Measurements from ENCODE around the gene NEUROD2.

The NEUROD2 gene

GRCh38 chr17:39618956-39619785, 11.5 kb upstream of the NEUROD2 start:
- FAIRE-seq (no peak), DNase-seq (ENCODE audit: low spot score) (no peak)

GRCh38 chr17:39618246-39618913, 10.7 kb upstream of the NEUROD2 start:
- DNase-seq (ENCODE audit: low spot score) (no peak), FAIRE-seq (no peak)

GRCh38 chr17:39617446-39618245, 9.9 kb upstream of the NEUROD2 start:
- no peak for FAIRE-seq
- DNase-seq (ENCODE audit: low spot score) = peak; percentile 51

GRCh38 chr17:39617100-39617445, 9.4 kb upstream of the NEUROD2 start:
- FAIRE-seq (no peak), DNase-seq (ENCODE audit: low spot score) (no peak)

GRCh38 chr17:39615434-39615833, 7.7 kb upstream of the NEUROD2 start:
- no peak for FAIRE-seq
- DNase-seq (ENCODE audit: low spot score) = no peak

GRCh38 chr17:39614545-39615157, 6.9 kb upstream of the NEUROD2 start:
- no peak for FAIRE-seq

GRCh38 chr17:39612935-39613464, 5.3 kb upstream of the NEUROD2 start:
- FAIRE-seq = no peak
- DNase-seq (ENCODE audit: low spot score) = no peak

More at GRCh38 chr17:39614545-39615157, 6.9 kb upstream of the NEUROD2 start:
- DNase-seq (ENCODE audit: low spot score) = no peak

GRCh38 chr17:39612291-39612894, 4.7 kb upstream of the NEUROD2 start:
- DNase-seq (ENCODE audit: low spot score) = no peak
- no peak for FAIRE-seq

GRCh38 chr17:39611401-39612112, 3.8 kb upstream of the NEUROD2 start:
- FAIRE-seq = no peak
- DNase-seq (ENCODE audit: low spot score) = no peak

GRCh38 chr17:39609416-39610025, 1.8 kb upstream of the NEUROD2 start:
- FAIRE-seq = no peak
- no peak for DNase-seq (ENCODE audit: low spot score)

- no peak for FAIRE-seq
- DNase-seq (ENCODE audit: low spot score) = no peak
Measured at GRCh38 chr17:39608142-39608981, 642 bp upstream of the NEUROD2 start.

- FAIRE-seq (no peak), DNase-seq (ENCODE audit: low spot score) (no peak)
Measured at GRCh38 chr17:39607057-39607850, 466 bp downstream of the NEUROD2 start.

- FAIRE-seq (no peak), DNase-seq (ENCODE audit: low spot score) (no peak)
Measured at GRCh38 chr17:39606434-39607056, 1.2 kb downstream of the NEUROD2 start.

GRCh38 chr17:39605492-39606433, 2.0 kb downstream of the NEUROD2 start:
- no peak for FAIRE-seq
- no peak for DNase-seq (ENCODE audit: low spot score)

- DNase-seq (ENCODE audit: low spot score) (no peak), FAIRE-seq (no peak)
Measured at GRCh38 chr17:39604911-39605491, 2.7 kb downstream of the NEUROD2 start.
